Measurements from ENCODE around the gene TRIM59. TPM values are rescaled to one million over a fixed set of nuclear protein-coding genes. Genes with fewer than 3 reads are reported as not detected.

The TRIM59 gene
- total RNA-seq, 1 donor from 2014 or later: 28.1 TPM

GRCh38 chr3:160475153-160475552, 25.6 kb upstream of the TRIM59 start:
- Mint-ChIP-seq H3K4me1 (ENCODE audit: unreplicated experiment) (peaks cover 10% of the 10 kb centered on the region), H3K36me3 (no peaks in the 10 kb centered on the region), H3K27ac (no peak overlapping the region), H3K4me3 (no peak overlapping the region), H3K9me3 (no peaks in the 10 kb centered on the region), H3K27me3 (peaks cover 13% of the 10 kb centered on the region)
- TF ChIP-seq, protein P1, sequence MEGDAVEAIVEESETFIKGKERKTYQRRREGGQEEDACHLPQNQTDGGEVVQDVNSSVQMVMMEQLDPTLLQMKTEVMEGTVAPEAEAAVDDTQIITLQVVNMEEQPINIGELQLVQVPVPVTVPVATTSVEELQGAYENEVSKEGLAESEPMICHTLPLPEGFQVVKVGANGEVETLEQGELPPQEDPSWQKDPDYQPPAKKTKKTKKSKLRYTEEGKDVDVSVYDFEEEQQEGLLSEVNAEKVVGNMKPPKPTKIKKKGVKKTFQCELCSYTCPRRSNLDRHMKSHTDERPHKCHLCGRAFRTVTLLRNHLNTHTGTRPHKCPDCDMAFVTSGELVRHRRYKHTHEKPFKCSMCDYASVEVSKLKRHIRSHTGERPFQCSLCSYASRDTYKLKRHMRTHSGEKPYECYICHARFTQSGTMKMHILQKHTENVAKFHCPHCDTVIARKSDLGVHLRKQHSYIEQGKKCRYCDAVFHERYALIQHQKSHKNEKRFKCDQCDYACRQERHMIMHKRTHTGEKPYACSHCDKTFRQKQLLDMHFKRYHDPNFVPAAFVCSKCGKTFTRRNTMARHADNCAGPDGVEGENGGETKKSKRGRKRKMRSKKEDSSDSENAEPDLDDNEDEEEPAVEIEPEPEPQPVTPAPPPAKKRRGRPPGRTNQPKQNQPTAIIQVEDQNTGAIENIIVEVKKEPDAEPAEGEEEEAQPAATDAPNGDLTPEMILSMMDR (conservative IDR thresholded peaks at IDR 0.05): no peak
- no peak for DNase-seq (ENCODE audit: extremely low spot score, unreplicated experiment)

DNA sequence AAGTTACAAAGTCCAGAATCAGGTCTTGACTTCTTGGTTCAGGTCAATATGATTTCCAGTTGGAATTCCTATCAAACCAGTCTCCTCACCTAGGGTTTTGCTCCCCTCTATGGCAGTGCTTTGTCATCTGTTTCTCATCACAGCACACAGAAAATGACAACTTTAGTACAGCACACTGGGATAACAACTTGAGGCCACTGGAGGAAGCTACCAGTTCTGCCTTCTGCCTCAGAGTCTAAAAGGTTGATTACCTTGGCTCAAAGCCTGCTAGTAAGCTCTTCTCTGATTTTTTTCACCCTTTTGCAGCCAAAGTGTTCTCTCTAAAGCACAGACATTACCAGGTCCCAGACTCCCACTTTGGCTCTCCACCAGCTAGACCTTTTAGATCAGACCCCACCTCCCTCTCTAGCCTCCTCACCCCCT, 24.8 kb upstream of the TRIM59 start:
- Mint-ChIP-seq H3K4me3 (no peak overlapping the region), H3K27ac (no peak overlapping the region), H3K36me3 (peaks cover 5% of the 10 kb centered on the region), H3K27me3 (peaks cover 16% of the 10 kb centered on the region), H3K9me3 (no peaks in the 10 kb centered on the region), H3K4me1 (ENCODE audit: unreplicated experiment) (peaks cover 10% of the 10 kb centered on the region)
- TF ChIP-seq, protein P1 (conservative IDR thresholded peaks at IDR 0.05): no peak
- DNase-seq (ENCODE audit: extremely low spot score, unreplicated experiment): no peak

DNA sequence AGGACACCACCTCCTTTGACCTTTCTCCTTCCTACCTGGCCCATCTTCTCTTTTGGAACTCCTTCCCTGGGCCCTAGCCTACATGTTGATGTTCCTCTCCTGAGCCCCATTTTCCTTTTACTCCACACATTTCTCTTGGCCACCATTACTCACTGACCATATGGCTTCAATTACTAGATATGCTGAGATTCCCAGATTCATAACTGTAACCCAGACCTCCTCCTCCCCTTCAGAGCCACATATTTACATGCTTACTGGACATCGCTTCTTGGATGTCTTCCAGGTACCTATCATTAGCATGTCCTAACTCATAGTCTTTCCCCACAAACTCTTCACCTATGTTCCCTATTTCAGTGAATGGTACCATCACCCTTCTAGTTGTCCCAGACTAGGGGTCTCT, 24.4 kb upstream of the TRIM59 start:
- no peak for DNase-seq (ENCODE audit: extremely low spot score, unreplicated experiment)
- Mint-ChIP-seq H3K27me3 (peaks cover 16% of the 10 kb centered on the region), H3K9me3 (no peaks in the 10 kb centered on the region), H3K4me3 (no peak overlapping the region), H3K36me3 (peaks cover 5% of the 10 kb centered on the region), H3K27ac (no peak overlapping the region), H3K4me1 (ENCODE audit: unreplicated experiment) (peaks cover 10% of the 10 kb centered on the region)
- TF ChIP-seq, protein P1 (conservative IDR thresholded peaks at IDR 0.05): no peak

GRCh38 chr3:160473221-160473620, 23.6 kb upstream of the TRIM59 start:
- TF ChIP-seq, protein P1 (conservative IDR thresholded peaks at IDR 0.05): no peak
- Mint-ChIP-seq H3K27me3 (peaks cover 16% of the 10 kb centered on the region), H3K27ac (no peak overlapping the region), H3K9me3 (no peaks in the 10 kb centered on the region), H3K4me1 (ENCODE audit: unreplicated experiment) (peaks cover 10% of the 10 kb centered on the region), H3K36me3 (peaks cover 5% of the 10 kb centered on the region), H3K4me3 (no peak overlapping the region)
- no peak for DNase-seq (ENCODE audit: extremely low spot score, unreplicated experiment)

- TF ChIP-seq, protein P1 (conservative IDR thresholded peaks at IDR 0.05): no peak
- Mint-ChIP-seq H3K27ac (no peak overlapping the region), H3K4me1 (ENCODE audit: unreplicated experiment) (peaks cover 4% of the 10 kb centered on the region), H3K27me3 (peaks cover 11% of the 10 kb centered on the region), H3K36me3 (peaks cover 5% of the 10 kb centered on the region), H3K9me3 (no peaks in the 10 kb centered on the region), H3K4me3 (no peak overlapping the region)
- DNase-seq (ENCODE audit: extremely low spot score, unreplicated experiment): no peak
Measured at GRCh38 chr3:160472344-160472743, 22.8 kb upstream of the TRIM59 start.

GRCh38 chr3:160471892-160472291, 22.3 kb upstream of the TRIM59 start:
- TF ChIP-seq, protein P1 (conservative IDR thresholded peaks at IDR 0.05): no peak
- H3K4me1 Mint-ChIP-seq (ENCODE audit: unreplicated experiment): no peaks in the 10 kb centered on the region
- DNase-seq (ENCODE audit: extremely low spot score, unreplicated experiment): no peak
- H3K9me3 Mint-ChIP-seq: no peaks in the 10 kb centered on the region
- H3K27ac Mint-ChIP-seq: no peak overlapping the region
- H3K27me3 Mint-ChIP-seq: peaks cover 14% of the 10 kb centered on the region
- H3K36me3 Mint-ChIP-seq: peaks cover 5% of the 10 kb centered on the region
- H3K4me3 Mint-ChIP-seq: no peak overlapping the region
